Breast epithelium (tissue), 4 donors: ENCODE results near the gene TM4SF1. TPM values are rescaled to one million over a fixed set of nuclear protein-coding genes. Genes with fewer than 3 reads are reported as not detected.
A peak's percentile ranks its signal among the peaks of the same experiment; 100 is the strongest.

Experiments
- DNase-seq, 2 donors: peaks; one replicate each; pipeline ENCODE4 v3.0.0-alpha.2; 2019; ENCODE audit warnings: low spot score in 2 of 2
- H3K27ac ChIP-seq, 2 donors: fragments of 200-600 bp; sonication (generic) in 1 of 2; one replicate each; pipeline ENCODE4 v1.5.1; 2016 to 2019; ENCODE audit warnings: mild to moderate bottlenecking in 1 of 2
- H3K27me3 ChIP-seq, 2 donors: fragments of 200-600 bp; sonication (generic) in 1 of 2; one replicate each; pipeline versions ENCODE4 v1.5.1 to v1.6.0; 2017 to 2019; ENCODE audit warnings: control low read depth in 1 of 2, mild to moderate bottlenecking in 1 of 2
- H3K36me3 ChIP-seq: fragments of 200-600 bp; one replicate; pipeline ENCODE4 v1.5.1; 2019
- H3K4me1 ChIP-seq, 2 donors: fragments of 200-600 bp; sonication (generic); one replicate each; pipeline ENCODE4 v1.5.1; 2016 to 2019; ENCODE audit warnings: control low read depth in 1 of 2
- H3K4me3 ChIP-seq, 3 donors: fragments of 200-600 bp; sonication (generic); 1 replicate in 2 of 3; 2 replicates in 1 of 3; pipeline ENCODE4 v1.5.1; 2016 to 2019; ENCODE audit warnings: mild to moderate bottlenecking in 3 of 3, moderate library complexity in 2 of 3
- H3K9me3 ChIP-seq, 2 donors: fragments of 200-600 bp; sonication (generic) in 1 of 2; one replicate each; pipeline ENCODE4 v1.5.1; 2016 to 2019; ENCODE audit warnings: control low read depth in 1 of 2
- POLR2A ChIP-seq: fragments of 450-650 bp; IDR thresholded peaks from one replicate; pipeline ENCODE4 v1.6.1; 2016; ENCODE audit warnings: antibody characterized with exemption, mild to moderate bottlenecking, moderate library complexity
- POLR2AphosphoS5 ChIP-seq, 3 donors: sonication (generic); formaldehyde crosslinking; IDR thresholded peaks; one replicate each; pipeline ENCODE4 v1.6.1; 2017; ENCODE audit warnings: antibody characterized with exemption in 3 of 3
- intact Hi-C: fragments of 100-400 bp; cut with DNase I; formaldehyde crosslinking; loops from one replicate; pipeline ENCODE4 v1.15.1; 2023; ENCODE audit warnings: low total_unique reads
- total RNA-seq, 3 donors: library from RNA; depleted of rRNA; stranded (reverse); fragments of >200 nt; gene quantifications; one replicate each; pipeline ENCODE4 v1.1.0, GENCODE V29; 2016
- TF ChIP-seq, protein P1 (sequence below), 3 donors: fragments of 450-650 bp; IDR thresholded peaks; one replicate each; pipeline ENCODE4 v1.5.1; 2016 to 2017; ENCODE audit warnings: antibody characterized with exemption in 3 of 3, mild to moderate bottlenecking in 3 of 3, moderate library complexity in 3 of 3

Gene TM4SF1
- total RNA-seq = 100 to 1,000 TPM in 2 of 3 donors, 10 to 100 TPM in 1; 48.5 to 559 (median 290) TPM

DNA sequence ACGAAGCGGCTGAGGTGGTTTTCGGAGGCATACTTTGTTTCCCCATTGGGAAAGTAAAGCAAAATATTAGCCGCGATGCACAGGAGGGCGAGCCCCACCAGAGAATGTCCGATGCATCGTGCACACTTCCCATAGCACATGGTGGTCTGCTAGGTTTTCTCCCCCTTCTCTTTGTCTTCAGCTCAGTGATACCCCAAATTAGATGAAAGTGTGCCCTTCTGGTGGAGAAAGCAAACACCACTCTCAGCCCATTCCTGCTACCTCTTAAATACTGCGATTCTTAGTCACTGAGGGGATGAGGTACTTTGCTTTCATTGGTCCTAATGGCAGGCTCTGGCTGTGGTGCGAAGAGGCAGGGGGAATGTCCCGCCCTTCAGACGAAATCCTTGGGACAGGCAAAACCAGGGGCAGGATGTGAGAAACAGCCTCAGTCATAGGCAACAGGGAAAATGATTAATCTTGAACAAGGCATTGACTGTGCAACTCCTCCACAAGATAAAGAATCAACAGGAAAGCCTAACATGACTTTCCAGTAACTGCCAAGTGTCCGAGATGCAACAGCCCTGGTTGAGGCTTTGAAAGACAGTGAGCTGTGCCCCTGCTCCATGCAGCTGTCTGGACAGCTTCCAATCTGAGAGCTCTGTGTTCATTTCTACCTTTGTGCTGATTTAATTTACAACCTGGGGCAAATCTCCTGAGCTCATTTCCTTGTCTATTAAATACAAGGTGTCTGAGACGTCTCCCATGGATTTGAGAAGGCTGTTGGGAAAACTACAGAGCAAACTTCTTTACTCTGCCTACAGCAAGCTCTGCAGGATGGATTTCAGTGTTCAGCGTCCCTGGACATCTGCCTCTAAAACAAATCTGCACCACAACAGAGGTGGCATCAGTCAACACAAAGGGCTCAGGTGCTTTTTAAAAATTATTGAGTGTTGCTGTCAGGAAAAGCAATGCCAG, at the start of gene TM4SF1:
Gene TM4SF1 (minus strand): TSS at position 242 of the 957 bp plus-strand sequence. CDS start 102 bp downstream, at position 140.
- Histone ChIP-seq H3K9me3 (no peaks in the 10 kb centered on the region), H3K36me3 (no peaks in the 10 kb centered on the region), H3K27me3 (no peaks in the 10 kb centered on the region), H3K4me1 (no peaks in the 10 kb centered on the region), H3K4me3 (peak within 1 kb of the TSS; percentile 36 to 60 (median 59)), H3K27ac (peak within 1 kb of the TSS; percentile 85 to 96)
- peak; percentile 72 to 86 for DNase-seq
- TF ChIP-seq, protein P1, sequence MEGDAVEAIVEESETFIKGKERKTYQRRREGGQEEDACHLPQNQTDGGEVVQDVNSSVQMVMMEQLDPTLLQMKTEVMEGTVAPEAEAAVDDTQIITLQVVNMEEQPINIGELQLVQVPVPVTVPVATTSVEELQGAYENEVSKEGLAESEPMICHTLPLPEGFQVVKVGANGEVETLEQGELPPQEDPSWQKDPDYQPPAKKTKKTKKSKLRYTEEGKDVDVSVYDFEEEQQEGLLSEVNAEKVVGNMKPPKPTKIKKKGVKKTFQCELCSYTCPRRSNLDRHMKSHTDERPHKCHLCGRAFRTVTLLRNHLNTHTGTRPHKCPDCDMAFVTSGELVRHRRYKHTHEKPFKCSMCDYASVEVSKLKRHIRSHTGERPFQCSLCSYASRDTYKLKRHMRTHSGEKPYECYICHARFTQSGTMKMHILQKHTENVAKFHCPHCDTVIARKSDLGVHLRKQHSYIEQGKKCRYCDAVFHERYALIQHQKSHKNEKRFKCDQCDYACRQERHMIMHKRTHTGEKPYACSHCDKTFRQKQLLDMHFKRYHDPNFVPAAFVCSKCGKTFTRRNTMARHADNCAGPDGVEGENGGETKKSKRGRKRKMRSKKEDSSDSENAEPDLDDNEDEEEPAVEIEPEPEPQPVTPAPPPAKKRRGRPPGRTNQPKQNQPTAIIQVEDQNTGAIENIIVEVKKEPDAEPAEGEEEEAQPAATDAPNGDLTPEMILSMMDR (IDR thresholded peaks at IDR 0.05) = peak; percentile 29 to 59 (median 39)
- TF ChIP-seq POLR2A = peak; percentile 80
- TF ChIP-seq POLR2AphosphoS5 (IDR thresholded peaks at IDR 0.05) = peak; percentile 65 to 96 (median 96)
- intact Hi-C loops = loop anchor here (10.0 kb wide), 1 partner anchor 97 kb away; the partner anchor contains the start of gene TM4SF4

DNA sequence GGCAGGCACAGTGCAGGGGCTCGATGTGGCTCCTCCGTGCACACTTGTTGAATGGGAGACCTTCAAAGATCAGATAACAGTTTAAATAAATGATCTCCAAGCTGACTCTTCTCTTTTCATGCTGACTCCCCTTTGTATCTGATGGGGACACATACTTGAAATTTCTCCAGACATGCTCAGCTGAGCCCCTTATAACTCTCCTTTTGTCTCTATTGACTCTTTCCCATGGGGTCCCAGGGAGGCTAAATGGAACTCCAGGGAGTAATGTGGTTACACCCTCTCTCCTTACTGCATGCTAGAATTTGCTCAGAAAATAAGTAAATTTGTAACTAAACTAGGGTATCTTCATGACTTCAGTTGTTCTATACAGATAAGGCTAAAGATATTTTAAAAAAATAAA, 48.9 kb upstream of the TM4SF1 start:
- Histone ChIP-seq H3K4me1 (no peaks in the 10 kb centered on the region), H3K27me3 (no peaks in the 10 kb centered on the region), H3K27ac (no peak overlapping the region), H3K36me3 (no peaks in the 10 kb centered on the region), H3K4me3 (no peak overlapping the region), H3K9me3 (no peaks in the 10 kb centered on the region)
- intact Hi-C loops = no loop called here
- TF ChIP-seq, protein P1 (IDR thresholded peaks at IDR 0.05) = no peak
- no peak for TF ChIP-seq POLR2A
- no peak for TF ChIP-seq POLR2AphosphoS5 (IDR thresholded peaks at IDR 0.05)
- DNase-seq = no peak

DNA sequence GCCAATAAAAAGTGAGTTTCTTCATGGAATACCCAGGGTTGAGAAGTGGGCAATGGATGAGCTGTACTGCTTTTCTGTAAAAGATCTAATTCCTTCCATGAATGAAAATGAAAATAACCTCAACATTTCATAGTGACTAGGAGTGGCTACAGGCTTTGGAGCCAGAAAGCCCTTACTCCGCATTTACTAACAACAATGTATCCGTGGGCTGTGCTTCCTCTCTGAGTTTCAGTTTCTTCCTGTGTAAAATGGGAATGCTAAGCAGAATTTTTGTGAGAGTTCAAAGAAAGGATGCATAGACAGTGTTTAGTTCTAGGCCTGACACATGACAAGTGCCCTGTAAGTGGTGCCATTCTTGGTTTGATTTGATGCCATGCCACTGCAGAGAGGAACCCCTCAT, 47.5 kb upstream of the TM4SF1 start:
- H3K4me3 ChIP-seq = no peak overlapping the region
- intact Hi-C loops = no loop called here

GRCh38 chr3:149421764-149422163, 44.3 kb upstream of the TM4SF1 start:
- H3K4me3 ChIP-seq = no peak overlapping the region
- no peaks in the 10 kb centered on the region for H3K9me3 ChIP-seq
- H3K27me3 ChIP-seq = no peaks in the 10 kb centered on the region
- no peaks in the 10 kb centered on the region for H3K36me3 ChIP-seq
- TF ChIP-seq POLR2AphosphoS5 (IDR thresholded peaks at IDR 0.05) = no peak
- TF ChIP-seq POLR2A = no peak
- TF ChIP-seq, protein P1 (IDR thresholded peaks at IDR 0.05) = no peak
- DNase-seq = no peak
- no peaks in the 10 kb centered on the region for H3K4me1 ChIP-seq
- intact Hi-C loops = no loop called here
- H3K27ac ChIP-seq = no peak overlapping the region

More for the DNA sequence above, 47.5 kb upstream of the TM4SF1 start:
- Histone ChIP-seq H3K27me3 (no peaks in the 10 kb centered on the region), H3K27ac (no peak overlapping the region), H3K4me1 (no peaks in the 10 kb centered on the region), H3K36me3 (no peaks in the 10 kb centered on the region), H3K9me3 (no peaks in the 10 kb centered on the region)
- no peak for DNase-seq
- TF ChIP-seq, protein P1 (IDR thresholded peaks at IDR 0.05) = no peak
- no peak for TF ChIP-seq POLR2A
- no peak for TF ChIP-seq POLR2AphosphoS5 (IDR thresholded peaks at IDR 0.05)

DNA sequence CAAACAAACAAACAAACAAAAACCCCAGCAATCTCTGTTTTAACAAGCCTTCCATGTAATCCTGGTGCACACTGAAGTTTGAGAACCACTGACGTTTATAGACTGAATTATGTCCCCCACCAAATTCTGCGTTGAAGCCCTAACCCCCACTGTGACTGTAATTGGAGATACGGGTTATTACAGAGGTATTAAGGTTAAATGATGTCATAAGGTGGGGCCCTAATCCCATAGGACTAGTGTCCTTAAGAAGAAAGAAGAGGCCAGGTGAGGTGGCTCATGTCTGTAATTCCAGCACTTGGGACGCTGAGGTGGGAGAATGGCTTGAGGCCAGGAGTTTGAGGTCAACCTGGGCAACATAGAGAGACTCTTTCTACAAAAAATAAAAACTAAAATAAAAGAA, 42.4 kb upstream of the TM4SF1 start:
- no peaks in the 10 kb centered on the region for H3K4me1 ChIP-seq
- H3K4me3 ChIP-seq = no peak overlapping the region
- no peaks in the 10 kb centered on the region for H3K9me3 ChIP-seq
- H3K27me3 ChIP-seq = no peaks in the 10 kb centered on the region
- no peaks in the 10 kb centered on the region for H3K36me3 ChIP-seq
- DNase-seq = no peak
- TF ChIP-seq, protein P1 (IDR thresholded peaks at IDR 0.05) = no peak
- TF ChIP-seq POLR2AphosphoS5 (IDR thresholded peaks at IDR 0.05) = no peak
- no peak for TF ChIP-seq POLR2A
- H3K27ac ChIP-seq = no peak overlapping the region
- intact Hi-C loops = no loop called here
